Muscle layer of duodenum (tissue), 2 donors: ENCODE results near the gene KCNJ13.

Source experiments
- H3K27ac ChIP-seq: one replicate; pipeline ENCODE4 v1.7.0; 2013; ENCODE audit warnings: mild to moderate bottlenecking, low read length
- H3K27me3 ChIP-seq: one replicate; pipeline ENCODE4 v1.7.0; 2013; ENCODE audit warnings: low read depth, mild to moderate bottlenecking, control low read depth, low read length
- H3K36me3 ChIP-seq, 2 donors: one replicate each; pipeline ENCODE4 v1.7.0; 2013; ENCODE audit warnings: low read length in 2 of 2, control low read depth in 1 of 2, mild to moderate bottlenecking in 1 of 2; ENCODE audit not compliant: insufficient read depth in 2 of 2, control insufficient read depth in 1 of 2
- H3K4me1 ChIP-seq, 2 donors: one replicate each; pipeline ENCODE4 v1.7.0; 2013; ENCODE audit warnings: low read length in 2 of 2, mild to moderate bottlenecking in 2 of 2, control low read depth in 1 of 2, moderate library complexity in 1 of 2; ENCODE audit not compliant: insufficient read depth in 2 of 2, control insufficient read depth in 1 of 2
- H3K4me3 ChIP-seq, 2 donors: one replicate each; pipeline ENCODE4 v1.7.0; 2013; ENCODE audit warnings: low read length in 2 of 2, low read depth in 1 of 2, mild to moderate bottlenecking in 1 of 2
- H3K9me3 ChIP-seq, 2 donors: one replicate each; pipeline ENCODE4 v1.7.0; 2013; ENCODE audit warnings: low read length in 2 of 2, control low read depth in 1 of 2, mild to moderate bottlenecking in 1 of 2; ENCODE audit not compliant: control insufficient read depth in 1 of 2
- donor health status: healthy.

KCNJ13 gene

DNA sequence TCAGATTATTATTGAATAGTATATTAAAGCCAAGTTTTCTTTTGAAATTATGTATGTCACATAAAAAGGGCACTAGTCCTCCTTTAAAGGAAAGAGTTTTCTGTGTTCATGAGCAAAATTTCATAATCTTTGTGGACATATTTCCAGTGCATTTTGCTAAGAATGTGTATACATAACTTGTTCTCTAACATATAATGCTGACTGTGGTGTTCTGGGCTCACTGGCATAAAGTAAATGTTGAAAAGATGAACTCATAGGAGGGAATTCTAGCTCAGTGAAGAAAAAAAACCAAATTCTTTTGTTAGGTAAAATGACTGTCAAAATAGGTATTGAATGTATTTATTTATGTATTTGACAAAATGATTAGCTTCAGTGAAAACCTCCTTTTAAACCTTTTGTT lies 6.2 kb downstream of the KCNJ13 start:
- Histone ChIP-seq H3K27ac (no peak overlapping the region), H3K27me3 (no peaks in the 10 kb centered on the region), H3K4me1 (no peaks in the 10 kb centered on the region), H3K9me3 (no peaks in the 10 kb centered on the region), H3K36me3 (peaks cover 26 to 30% of the 10 kb centered on the region in 2 donors), H3K4me3 (no peak overlapping the region)

DNA sequence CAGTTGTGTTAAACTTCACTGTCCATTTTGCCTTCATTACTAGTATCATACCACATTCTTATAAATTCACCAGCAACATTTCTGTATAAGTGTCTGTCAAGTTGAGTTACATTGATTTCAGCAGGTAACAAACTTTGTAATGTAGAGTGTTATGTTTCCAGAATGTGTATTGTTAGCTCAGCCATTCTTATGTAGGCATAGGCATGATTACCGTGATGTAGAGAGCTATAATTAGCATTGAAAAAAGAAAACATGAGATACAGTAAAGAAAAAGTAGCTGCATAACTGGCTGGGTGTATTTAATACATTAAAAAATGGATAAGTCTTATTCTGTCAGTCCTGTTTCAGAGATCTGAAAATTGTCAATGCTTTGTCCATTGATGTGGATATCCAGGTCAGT lies 8.5 kb downstream of the KCNJ13 start:
- Histone ChIP-seq H3K27ac (no peak overlapping the region), H3K4me1 (no peaks in the 10 kb centered on the region), H3K36me3 (peaks cover 39 to 45% of the 10 kb centered on the region in 2 donors), H3K27me3 (no peaks in the 10 kb centered on the region), H3K4me3 (no peak overlapping the region), H3K9me3 (no peaks in the 10 kb centered on the region)

GRCh38 chr2:232761301-232761907 lies 15.0 kb downstream of the KCNJ13 start:
- peaks cover 37 to 56% of the 10 kb centered on the region in 2 donors for H3K36me3 ChIP-seq
- no peaks in the 10 kb centered on the region for H3K9me3 ChIP-seq
- no peaks in the 10 kb centered on the region for H3K27me3 ChIP-seq
- H3K4me1 ChIP-seq: no peaks in the 10 kb centered on the region
- no peak overlapping the region for H3K4me3 ChIP-seq
- H3K27ac ChIP-seq: no peak overlapping the region

GRCh38 chr2:232757905-232758304 lies 18.5 kb downstream of the KCNJ13 start:
- Histone ChIP-seq H3K36me3 (peaks cover 35 to 36% of the 10 kb centered on the region in 2 donors), H3K9me3 (no peaks in the 10 kb centered on the region), H3K27ac (no peak overlapping the region), H3K4me3 (no peak overlapping the region), H3K27me3 (no peaks in the 10 kb centered on the region), H3K4me1 (no peaks in the 10 kb centered on the region)

- Histone ChIP-seq H3K4me3 (no peak overlapping the region), H3K4me1 (no peaks in the 10 kb centered on the region), H3K36me3 (peaks cover 34 to 50% of the 10 kb centered on the region in 2 donors), H3K27me3 (no peaks in the 10 kb centered on the region), H3K27ac (no peak overlapping the region), H3K9me3 (no peaks in the 10 kb centered on the region)
Measured at GRCh38 chr2:232750135-232750671, 26.2 kb downstream of the KCNJ13 start.

GRCh38 chr2:232749331-232749730 lies 27.0 kb downstream of the KCNJ13 start:
- Histone ChIP-seq H3K27ac (no peak overlapping the region), H3K4me3 (no peak overlapping the region), H3K9me3 (no peaks in the 10 kb centered on the region), H3K4me1 (no peaks in the 10 kb centered on the region), H3K36me3 (peaks cover 34 to 50% of the 10 kb centered on the region in 2 donors), H3K27me3 (no peaks in the 10 kb centered on the region)

GRCh38 chr2:232748038-232748437 lies 28.3 kb downstream of the KCNJ13 start:
- H3K27me3 ChIP-seq: no peaks in the 10 kb centered on the region
- H3K4me1 ChIP-seq: no peaks in the 10 kb centered on the region
- H3K9me3 ChIP-seq: no peaks in the 10 kb centered on the region
- H3K4me3 ChIP-seq: no peak overlapping the region
- H3K27ac ChIP-seq: no peak overlapping the region
- H3K36me3 ChIP-seq: peaks cover 34 to 47% of the 10 kb centered on the region in 2 donors

- H3K9me3 ChIP-seq: no peaks in the 10 kb centered on the region
- no peak overlapping the region for H3K4me3 ChIP-seq
- H3K4me1 ChIP-seq: no peaks in the 10 kb centered on the region
- H3K27ac ChIP-seq: no peak overlapping the region
- H3K27me3 ChIP-seq: no peaks in the 10 kb centered on the region
- H3K36me3 ChIP-seq: peaks cover 23 to 25% of the 10 kb centered on the region in 2 donors
Measured at GRCh38 chr2:232744963-232745362, 31.4 kb downstream of the KCNJ13 start.

DNA sequence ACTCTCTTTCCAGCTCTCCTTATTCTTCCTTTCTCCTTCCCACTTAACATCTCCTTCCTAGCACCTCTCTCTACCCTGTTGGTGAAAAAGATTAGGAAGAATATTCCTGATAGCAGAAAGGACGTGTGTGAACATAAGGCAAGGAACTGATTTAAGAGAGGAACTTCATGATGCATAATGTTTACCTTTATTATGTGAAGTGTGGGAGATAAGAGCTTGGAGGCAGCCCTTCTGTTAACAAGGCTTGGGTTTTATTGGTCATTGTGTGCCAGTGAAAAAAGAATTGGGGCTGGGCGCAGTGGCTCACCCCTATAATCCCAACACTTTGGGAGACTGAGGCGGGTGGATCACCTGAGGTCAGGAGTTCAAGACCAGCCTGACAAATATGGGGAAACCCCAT lies 34.4 kb downstream of the KCNJ13 start:
- H3K36me3 ChIP-seq: peaks cover 4 to 9% of the 10 kb centered on the region in 2 donors
- no peak overlapping the region for H3K27ac ChIP-seq
- H3K4me1 ChIP-seq: no peaks in the 10 kb centered on the region
- H3K9me3 ChIP-seq: no peaks in the 10 kb centered on the region
- no peak overlapping the region for H3K4me3 ChIP-seq
- no peaks in the 10 kb centered on the region for H3K27me3 ChIP-seq

- Histone ChIP-seq H3K27me3 (no peaks in the 10 kb centered on the region), H3K4me1 (no peaks in the 10 kb centered on the region), H3K36me3 (peaks cover 4 to 12% of the 10 kb centered on the region in 2 donors), H3K4me3 (no peak overlapping the region), H3K9me3 (no peaks in the 10 kb centered on the region), H3K27ac (no peak overlapping the region)
Measured at GRCh38 chr2:232741294-232741693, 35.1 kb downstream of the KCNJ13 start.

DNA sequence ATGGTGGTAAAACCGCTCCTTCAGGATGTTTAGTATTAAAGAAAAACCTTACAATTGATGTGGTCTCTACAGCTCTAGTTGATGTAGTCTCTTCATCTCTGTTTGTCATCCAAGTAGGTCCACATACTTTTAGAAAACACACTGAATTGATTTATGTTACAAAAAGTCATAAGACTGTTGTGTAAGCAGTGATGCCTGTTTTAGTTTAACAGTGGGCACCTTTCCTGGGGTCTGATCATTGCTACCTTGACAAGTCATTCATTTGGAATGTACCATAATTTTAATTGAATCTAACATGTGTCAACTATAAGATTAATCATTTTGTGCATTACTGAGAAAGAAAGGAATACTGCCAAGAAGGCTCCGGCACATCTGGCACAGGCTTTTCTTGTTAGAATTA lies 44.9 kb downstream of the KCNJ13 start:
- no peak overlapping the region for H3K27ac ChIP-seq
- no peaks in the 10 kb centered on the region for H3K9me3 ChIP-seq
- peaks cover 0 to 7% of the 10 kb centered on the region in 2 donors for H3K4me1 ChIP-seq
- no peak overlapping the region for H3K4me3 ChIP-seq
- H3K27me3 ChIP-seq: no peaks in the 10 kb centered on the region
- peaks cover 15 to 19% of the 10 kb centered on the region in 2 donors for H3K36me3 ChIP-seq

- Histone ChIP-seq H3K36me3 (peaks cover 2 to 25% of the 10 kb centered on the region in 2 donors), H3K27me3 (no peaks in the 10 kb centered on the region), H3K4me1 (peaks cover 0 to 7% of the 10 kb centered on the region in 2 donors), H3K9me3 (no peaks in the 10 kb centered on the region), H3K4me3 (no peak overlapping the region), H3K27ac (no peak overlapping the region)
Measured at GRCh38 chr2:232728785-232729184, 47.6 kb downstream of the KCNJ13 start.
